ENCODE data around the gene PEX26.

GRCh38 chr22:18144105-18144504, 66.3 kb downstream of the PEX26 start:
- TF ChIP-seq, protein P1, sequence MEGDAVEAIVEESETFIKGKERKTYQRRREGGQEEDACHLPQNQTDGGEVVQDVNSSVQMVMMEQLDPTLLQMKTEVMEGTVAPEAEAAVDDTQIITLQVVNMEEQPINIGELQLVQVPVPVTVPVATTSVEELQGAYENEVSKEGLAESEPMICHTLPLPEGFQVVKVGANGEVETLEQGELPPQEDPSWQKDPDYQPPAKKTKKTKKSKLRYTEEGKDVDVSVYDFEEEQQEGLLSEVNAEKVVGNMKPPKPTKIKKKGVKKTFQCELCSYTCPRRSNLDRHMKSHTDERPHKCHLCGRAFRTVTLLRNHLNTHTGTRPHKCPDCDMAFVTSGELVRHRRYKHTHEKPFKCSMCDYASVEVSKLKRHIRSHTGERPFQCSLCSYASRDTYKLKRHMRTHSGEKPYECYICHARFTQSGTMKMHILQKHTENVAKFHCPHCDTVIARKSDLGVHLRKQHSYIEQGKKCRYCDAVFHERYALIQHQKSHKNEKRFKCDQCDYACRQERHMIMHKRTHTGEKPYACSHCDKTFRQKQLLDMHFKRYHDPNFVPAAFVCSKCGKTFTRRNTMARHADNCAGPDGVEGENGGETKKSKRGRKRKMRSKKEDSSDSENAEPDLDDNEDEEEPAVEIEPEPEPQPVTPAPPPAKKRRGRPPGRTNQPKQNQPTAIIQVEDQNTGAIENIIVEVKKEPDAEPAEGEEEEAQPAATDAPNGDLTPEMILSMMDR (IDR thresholded peaks at IDR 0.05; ENCODE audit: borderline replicate concordance, extremely low read depth, low read length, poor library complexity, severe bottlenecking) = no peak
- TF ChIP-seq EZH2 (IDR thresholded peaks at IDR 0.05; ENCODE audit: borderline replicate concordance, low read depth, low read length, severe bottlenecking) = no peak

All from DND-41 (cell line).